CD4-positive, alpha-beta T cell treated with Interleukin-17A for 4 hours (primary cell): ENCODE data around the gene THOC1.
"Not testable (repeated sequence)": the region's sequence is repeated elsewhere in the genome, so short reads cannot be mapped to it uniquely, and the experiment has no call there.

Experiments used
- DNase-seq: peaks from one replicate; pipeline ENCODE4 v3.0.0-alpha.2; 2020; ENCODE audit warnings: mixed read lengths

The THOC1 gene, protein sequence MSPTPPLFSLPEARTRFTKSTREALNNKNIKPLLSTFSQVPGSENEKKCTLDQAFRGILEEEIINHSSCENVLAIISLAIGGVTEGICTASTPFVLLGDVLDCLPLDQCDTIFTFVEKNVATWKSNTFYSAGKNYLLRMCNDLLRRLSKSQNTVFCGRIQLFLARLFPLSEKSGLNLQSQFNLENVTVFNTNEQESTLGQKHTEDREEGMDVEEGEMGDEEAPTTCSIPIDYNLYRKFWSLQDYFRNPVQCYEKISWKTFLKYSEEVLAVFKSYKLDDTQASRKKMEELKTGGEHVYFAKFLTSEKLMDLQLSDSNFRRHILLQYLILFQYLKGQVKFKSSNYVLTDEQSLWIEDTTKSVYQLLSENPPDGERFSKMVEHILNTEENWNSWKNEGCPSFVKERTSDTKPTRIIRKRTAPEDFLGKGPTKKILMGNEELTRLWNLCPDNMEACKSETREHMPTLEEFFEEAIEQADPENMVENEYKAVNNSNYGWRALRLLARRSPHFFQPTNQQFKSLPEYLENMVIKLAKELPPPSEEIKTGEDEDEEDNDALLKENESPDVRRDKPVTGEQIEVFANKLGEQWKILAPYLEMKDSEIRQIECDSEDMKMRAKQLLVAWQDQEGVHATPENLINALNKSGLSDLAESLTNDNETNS

DNA sequence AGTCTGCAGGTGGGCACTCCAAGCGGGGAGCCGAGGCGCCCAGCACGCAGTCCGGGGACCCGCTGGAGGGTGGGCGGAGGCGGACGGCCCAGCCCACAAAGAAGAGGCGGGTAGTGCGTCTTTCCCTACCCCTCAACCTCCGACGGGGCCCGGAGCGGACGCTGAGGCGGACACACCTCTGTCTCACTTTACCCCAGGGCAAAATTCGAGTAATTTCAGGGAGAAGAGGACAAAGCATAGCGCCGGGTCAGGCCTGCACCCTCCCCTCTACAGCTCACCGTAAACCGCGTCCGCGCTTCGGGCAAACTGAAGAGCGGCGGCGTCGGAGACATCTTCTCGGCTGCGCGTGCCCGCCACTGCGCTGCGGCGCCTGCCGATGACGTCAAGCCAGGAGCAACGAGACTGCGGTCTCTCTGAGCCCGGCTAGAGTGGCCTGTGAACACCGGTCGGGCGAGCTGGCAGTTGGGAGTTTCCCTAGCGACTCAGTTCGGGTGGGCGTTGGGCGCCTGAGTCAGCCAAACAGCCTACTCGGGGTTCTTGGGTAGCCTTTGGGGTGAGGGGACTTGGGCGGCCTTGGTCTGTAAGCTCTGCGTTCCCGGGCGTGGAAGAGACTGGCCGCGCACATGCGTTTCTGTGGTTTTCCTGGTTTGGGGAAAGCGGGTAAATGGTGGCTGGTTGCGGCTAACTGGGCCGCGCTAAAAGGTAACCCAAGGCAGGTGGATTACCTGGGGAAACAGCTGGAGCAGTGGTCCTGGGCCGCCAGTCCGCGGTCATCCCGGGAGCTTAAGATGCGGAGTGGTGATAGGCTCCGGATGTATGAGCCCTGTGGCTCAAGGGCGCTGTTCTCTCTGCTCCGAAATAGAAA, at the start of gene THOC1:
Gene THOC1, minus strand, starts transcription at position 360 of the 865 bp plus-strand sequence. Its CDS starts 28 bp downstream, at position 332.
- DNase-seq: peak; percentile 93

DNA sequence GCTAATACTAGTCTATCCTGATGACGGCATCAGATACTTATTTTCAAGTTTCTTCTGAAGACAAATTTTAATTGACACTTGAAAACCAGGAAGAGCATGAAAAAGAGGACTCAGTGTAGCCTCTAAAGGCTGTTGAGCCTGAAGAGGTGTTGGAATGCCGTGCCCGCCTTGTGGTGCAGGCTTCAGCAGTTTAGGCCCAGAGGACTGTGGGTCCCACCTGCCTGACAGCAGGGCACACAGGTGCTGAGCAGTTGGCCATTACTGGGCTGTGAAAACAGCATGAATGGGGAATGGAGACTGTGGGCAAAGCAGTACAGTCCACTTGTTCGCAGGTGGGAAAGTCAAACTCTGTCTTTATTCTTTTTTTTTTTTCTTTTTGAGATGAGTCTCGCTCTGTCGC, 49.8 kb upstream of the THOC1 start:
- no peak for DNase-seq

DNA sequence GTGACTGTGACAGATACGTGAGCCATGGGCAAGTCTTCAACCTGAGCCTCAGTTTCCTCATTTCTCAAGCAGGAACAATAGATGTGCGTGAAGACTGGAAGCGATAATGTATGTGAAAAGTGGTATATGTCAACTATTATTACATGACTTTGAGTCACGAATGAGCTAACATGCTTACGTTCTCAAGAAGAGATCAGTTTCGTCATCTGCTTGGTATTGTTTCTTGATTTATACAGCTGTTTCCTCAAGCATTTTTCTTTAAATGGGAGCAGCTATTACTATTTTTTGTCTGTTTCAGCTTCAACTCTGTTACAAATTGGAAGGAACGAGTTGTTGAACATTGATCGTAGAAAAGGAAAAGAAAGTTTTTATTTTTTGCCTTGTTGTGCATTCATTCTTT, 48.5 kb upstream of the THOC1 start:
- DNase-seq: no peak

DNA sequence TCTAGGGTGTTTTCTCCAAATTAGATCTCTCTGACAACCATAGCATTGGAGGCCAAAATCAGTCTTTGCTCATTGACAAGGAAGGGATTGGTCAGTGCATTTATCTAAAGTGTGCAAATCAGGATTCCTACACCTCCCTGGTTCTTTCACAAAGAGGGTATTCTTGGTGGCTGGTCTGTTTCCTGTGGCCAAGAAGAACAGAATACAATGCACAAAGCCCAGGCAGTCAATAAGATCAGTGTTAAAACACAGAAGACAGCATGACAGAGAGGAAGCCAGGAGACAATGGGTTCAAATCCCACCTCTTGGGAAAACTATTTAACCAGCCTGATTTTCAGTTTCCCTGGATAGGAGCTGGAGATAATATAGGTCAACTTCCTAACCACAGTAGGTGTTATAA, 46.1 kb upstream of the THOC1 start:
- DNase-seq: no peak

DNA sequence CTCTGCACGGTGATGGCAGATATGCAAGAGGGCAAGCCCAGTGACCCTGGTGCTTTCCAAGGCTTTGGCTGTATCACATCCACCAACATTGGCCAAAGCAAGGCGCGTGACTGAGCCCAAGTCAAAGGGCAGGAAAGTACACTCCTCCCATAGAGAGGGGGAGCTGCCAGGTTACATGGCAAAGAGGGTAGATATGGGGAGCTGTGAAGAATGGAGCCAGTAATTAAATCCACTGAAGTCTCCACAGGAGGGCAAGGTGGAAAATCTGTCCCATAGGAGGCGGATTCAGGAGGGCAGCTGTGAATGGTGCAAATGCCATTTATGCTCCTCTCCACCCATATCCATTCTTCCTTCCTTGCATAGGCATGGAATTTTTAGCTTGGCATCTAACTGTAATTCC, 44.6 kb upstream of the THOC1 start:
- DNase-seq: no peak

DNA sequence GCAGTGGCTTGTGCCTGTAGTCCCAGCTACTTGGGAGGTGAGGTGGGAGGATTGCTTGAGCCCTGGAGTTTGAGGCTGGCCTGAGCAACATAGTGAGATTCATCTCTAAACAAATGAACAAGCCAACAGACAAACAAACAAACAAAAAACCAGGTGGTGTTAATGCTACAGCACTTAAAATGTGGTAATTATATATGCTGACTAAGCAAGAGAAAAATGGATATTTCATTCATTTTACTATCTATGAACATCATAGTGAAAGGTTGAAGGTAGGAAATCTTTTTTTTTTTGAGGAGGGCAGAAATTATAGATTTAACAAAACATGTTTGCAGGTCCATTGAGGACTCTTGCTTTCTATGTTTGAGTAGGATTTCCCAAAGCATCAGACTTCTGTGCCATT, 42.2 kb upstream of the THOC1 start:
- no peak for DNase-seq

DNA sequence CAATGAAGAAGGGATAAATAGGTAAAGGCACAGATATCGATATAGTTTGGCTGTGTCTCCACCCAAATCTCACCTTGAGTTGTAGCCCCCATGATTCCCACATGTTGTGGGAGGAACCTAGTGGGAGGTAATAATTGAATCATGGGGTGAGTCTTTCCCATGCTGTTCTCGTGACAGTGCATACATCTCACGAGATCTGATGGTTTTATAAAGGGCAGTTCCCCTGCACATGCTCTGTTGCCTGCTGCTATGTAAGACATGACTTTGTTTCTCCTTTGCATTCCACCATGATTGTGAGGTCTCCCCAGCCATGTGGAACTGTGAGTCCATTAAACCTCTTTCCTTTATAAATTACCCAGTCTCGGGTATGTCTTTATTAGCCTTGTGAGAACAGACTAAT, 40.2 kb upstream of the THOC1 start:
- DNase-seq: not testable (repeated sequence)

DNA sequence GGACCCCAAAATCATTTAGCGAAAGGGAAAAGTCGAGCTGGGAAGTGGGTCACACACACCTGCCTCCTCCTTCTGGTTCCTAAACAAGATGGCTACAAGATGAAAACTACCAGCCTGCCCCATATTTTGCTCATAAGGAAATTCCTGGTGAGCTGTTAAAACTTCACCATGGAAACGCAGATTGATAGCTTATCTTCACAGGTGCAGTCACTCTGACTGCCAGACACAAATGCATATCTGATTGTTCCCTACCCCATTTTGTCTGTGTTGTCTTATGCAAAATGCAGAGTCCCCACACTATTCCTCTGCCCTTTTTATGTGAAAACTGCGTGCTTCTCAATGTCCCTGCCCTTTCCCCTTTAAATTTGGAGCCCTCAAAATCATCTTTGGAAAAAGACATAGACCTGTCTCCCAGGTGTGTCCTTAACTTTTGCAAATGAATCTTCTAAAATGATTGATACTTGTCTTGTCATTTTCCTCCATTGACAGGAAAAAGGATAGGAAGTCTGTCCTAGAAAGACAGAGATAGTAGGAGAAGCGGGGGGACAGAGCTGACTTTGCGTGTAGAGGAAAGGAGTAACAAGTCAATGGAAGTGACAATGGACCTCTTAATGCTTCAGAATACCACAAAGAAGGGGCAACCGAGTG, 38.9 kb upstream of the THOC1 start:
- DNase-seq: no peak

DNA sequence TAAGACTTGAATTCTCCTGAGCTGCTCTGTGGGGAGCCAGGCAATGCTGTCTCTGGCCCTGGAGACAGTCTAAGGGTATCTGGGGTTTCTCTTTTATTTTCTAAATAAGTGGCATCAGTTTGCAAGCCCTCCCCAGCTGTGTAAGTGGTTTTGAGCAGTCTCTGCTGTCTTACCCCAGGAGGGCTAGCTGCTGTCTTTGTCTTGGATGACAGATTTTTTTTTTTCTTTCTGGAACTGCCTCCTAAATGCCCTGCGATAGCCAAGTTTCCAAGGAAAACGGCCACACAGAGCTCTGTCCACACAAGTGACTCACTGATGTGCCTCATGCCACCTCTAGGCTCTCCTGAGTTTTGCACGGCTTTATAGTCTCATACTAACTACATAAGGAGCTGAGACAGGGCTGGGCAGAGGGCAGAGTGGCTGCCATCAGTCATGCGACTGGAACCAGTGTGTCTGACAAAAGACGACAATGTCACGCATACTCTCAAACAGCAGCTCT, 37.2 kb upstream of the THOC1 start:
- DNase-seq: no peak

DNA sequence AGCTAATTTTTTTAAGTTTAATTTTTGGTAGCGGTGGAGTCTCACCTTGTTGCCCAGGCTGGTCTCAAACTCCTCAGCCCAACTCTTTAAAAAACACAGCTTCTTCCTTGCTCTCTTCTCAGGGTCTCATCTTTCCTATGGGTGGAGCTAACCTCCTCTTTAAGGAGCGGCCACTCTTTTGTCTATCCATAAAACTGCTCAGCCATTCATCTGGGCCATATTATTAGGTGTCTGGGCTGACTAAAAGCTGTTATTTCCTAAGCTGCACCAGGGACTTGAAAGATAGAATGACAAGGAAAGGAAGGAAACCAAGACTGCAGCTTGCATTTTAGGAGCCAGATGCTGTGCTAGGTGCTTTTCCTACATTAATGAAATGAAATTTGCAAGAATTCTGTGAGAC, 35.8 kb upstream of the THOC1 start:
- DNase-seq: no peak

DNA sequence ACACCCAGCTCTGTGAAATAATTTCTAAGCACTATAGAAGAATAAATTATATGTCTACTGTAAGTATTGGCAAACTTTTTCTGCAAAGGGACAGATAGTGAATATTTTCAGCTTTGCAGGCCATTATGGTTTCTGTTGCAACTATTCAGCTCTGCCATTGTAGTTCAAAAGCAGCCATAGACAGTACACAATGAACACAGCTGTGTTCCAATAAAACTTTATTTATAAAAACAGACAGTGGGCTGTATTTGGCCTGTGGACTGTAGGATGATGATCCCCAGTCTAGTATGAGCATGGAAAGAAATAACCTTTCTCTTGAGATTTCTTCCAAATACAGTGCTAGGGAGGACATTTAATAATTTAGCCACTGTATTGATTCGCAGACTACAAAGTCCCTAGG, 35.2 kb upstream of the THOC1 start:
- no peak for DNase-seq

DNA sequence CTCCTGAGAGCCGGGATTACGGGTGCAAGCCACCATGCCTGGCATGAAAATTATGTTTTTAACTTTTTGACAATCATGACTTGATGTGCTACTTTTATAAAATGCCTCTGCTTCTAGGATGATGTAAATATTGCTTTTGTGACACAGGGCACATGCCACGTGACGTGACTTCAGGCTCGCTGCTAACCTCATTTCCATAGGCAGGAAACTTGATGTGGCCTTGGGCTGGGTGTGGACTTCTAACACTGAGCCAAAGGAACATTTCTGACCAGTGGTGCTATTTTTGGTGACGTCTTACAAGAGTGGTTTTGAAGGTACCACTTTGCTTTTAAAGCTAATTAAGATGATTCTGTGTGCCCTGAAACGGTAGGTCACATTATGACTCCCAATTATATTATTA, 34.2 kb upstream of the THOC1 start:
- no peak for DNase-seq

DNA sequence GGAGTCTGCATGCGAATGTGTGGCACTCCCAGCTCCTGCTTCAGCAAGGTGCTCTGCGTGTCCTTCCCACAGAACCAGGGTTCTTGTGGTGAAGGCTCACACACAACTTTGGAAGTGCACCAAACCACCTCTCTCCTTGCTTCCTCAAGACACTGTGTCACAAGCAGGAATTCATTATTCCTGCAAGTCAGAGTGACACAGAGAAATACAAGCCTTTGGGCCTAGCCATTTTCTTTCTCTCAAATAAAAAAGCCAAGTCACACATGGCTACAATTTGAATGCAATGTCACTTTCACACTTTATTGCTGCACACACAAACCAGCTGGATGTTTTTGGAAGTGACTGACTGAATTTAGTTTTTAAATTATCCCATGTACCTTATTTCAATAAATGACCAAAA, 30.1 kb upstream of the THOC1 start:
- DNase-seq: no peak

DNA sequence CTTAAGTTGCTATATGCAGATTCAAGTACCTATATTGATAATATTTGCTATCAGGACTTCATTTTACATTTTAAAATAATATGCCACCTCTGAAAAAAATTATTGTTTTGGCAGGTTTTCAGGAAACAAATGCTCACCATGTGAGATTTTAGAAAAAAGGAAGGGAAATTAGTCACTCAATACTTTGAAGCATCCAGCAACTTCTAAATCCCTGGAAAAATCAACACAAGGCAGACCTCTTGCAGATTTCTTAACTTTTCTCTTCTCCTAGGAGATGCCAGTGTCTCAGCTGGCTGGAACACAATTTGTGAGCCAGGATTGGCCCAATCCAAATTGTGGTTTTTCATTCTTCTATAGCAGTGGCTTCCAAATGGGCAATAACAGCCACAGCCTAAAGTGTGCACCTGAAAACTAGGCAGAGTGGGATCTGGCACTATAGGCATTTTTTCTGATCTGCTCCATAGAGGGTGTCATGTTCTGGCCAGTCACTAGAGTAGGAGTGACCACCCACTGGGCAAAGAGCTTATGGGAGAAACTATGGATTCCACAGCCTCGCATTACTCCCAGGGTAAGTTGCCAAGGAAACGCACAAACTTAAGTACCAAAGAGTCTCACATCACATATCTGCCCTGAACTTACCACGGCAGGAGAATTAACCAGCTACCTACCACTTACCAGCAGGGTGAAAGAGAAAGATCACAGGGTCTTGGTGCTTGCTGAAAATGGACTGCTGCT, 28.1 kb upstream of the THOC1 start:
- DNase-seq: no peak

DNA sequence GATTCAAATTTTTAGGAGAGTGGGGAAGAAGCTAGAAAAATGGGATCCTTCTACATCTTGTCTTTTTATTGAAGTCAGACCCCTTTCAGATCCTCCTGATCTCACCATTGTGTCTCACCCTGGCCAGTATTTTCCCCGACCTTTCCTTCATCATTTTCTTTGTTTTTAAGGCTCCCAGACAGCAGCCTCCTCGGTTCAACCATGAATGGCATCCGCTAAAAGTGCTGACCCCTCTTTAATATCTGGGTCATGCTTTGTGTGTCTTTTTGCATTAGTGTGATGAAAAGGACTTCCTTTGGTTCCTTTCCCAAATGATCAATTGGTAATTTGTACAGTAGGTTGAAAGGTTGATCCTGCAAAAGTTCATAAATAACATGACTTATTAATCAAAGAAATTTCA, 26.7 kb upstream of the THOC1 start:
- DNase-seq: no peak

DNA sequence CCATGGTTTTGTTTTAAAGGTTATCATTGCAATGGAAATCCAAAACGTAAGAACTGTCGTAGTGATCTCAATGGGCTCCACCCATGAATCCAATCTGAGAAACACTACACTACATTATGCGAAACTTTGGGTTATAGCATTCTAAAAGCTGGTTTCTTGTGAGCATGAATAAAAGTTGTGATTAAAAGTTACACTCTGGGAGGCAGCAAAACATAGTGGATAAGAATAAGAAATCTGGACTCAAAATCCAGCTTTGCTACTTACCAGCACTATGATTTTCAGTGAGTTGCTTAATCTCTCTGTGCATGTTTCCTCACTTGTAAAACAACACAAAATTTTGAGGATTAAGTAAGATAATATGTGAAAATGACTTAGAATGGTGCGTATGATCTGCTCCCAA, 25.7 kb upstream of the THOC1 start:
- no peak for DNase-seq

DNA sequence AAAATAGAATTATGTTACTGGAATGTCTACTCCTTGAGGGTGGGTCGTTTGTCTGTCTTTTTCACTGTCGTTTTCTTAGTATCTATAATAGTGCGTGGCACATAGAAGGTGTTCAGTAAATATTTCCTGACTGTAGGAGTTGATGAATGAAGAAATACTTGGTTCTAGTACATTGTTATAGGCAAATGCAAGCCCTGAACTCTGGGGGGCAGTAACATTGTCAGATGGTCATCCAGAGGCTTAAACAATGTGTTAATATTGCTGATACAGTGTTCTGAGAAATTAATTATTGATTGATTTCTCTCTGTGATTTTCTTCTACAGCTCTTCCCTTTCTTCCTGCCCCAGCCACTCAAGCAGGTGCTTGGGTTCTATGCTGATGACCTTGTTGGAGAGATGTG, 24.4 kb upstream of the THOC1 start:
- DNase-seq: no peak

DNA sequence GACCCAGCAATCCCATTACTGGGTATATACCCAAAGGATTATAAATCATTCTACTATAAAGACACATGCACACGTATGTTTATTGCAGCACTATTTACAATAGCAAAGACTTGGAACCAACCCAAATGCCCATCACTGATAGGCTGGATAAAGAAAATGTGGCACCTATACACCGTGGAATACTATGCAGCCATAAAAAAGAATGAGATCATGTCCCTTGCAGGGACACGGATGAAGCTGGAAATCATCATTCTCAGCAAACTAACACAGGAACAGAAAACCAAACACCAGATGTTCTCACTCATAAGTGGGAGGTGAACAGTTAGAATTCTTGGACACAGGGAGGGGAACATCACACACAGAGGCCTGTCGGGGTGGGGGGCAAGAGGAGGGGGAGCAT, 22.1 kb upstream of the THOC1 start:
- DNase-seq: not testable (repeated sequence)

DNA sequence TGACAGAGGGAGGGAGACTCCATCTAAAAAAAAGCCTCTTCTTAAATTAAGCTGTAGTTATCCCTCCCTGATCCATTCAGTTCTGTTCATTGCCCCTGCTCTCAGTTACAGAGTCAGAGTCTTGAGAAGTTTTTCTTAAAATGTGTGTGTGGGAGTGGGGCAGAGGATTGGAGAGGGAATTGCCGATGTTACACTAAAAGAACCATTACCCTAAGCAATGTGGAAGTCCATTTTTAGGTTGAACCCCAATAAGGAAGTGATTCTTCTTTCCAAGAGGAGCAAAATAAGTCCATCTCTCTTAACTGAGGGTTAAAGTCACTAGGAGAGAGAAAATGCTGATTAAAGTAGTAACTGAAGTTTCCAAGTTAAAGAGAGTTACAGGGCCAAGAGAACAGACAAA, 21.2 kb upstream of the THOC1 start:
- no peak for DNase-seq

DNA sequence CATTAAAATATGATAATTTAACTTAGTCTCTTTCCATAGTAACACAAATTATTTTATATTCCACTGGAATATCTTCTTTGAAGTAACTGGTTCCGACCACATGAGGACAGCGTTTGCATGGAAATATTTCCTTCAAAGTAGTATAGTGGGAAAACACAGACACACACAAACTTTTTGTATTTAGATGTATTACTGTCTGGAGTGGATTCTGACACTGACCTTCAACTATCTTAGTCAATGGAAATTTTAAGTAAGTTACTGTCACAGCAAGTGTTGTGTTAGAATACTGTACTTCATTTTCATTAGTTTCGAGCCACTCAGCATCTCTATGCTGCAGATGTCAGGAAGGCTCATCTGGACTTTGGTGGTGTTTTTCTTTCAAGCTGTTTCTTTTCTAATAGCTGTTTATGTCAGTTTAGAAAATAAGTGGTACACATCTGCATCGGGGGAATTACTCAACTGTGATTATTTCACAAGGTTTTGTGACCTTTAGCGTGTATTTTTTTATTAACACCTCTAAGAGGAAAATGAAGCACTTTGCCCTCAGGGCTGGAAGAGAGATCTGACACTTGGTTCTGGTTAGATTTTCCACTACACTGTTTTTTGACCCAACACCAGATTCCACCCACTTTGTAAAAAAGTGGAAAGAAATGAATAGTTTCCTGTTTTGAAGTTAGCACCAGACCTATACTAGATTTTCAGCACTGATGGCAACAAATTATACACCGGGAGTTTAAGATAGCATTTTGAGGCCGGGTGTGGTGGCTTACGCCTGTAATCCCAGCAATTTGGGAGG, 18.9 kb upstream of the THOC1 start:
- no peak for DNase-seq

DNA sequence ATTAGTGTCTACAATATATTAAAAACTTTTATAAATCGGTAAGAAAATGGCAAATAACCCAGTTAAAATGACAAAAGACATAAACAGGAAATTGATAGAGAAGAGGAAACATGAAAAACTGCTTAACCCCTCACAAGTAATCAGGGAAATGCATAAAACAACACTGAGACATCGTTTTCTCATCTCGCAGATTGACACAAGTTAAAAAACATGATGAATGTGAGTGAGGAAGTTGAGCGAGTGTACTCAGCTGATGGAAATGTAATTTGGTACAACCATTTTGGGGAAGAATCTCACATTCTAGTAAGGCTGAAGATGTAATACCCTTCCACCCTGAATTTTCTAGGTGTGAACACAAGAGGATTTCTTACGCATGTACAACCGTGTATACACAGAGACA, 18.0 kb upstream of the THOC1 start:
- DNase-seq: no peak
